GM21737 (cell line): Measurements from ENCODE around the gene ANKRD29.
A peak's percentile ranks its signal among the peaks of the same experiment; 100 is the strongest.
"Not testable (repeated sequence)": the region's sequence is repeated elsewhere in the genome, so short reads cannot be mapped to it uniquely, and the experiment has no call there.

Source experiments
- ATAC-seq: cut with Tn5 transposase; IDR thresholded peaks from one replicate; pipeline ENCODE4 v1.9.1; 2021; ENCODE audit warnings: mild to moderate bottlenecking, moderate library complexity; ENCODE audit not compliant: unreplicated experiment

Gene ANKRD29

GRCh38 chr18:23618862-23619387 is 43.8 kb downstream of the ANKRD29 start:
- peak; percentile 39 for ATAC-seq

GRCh38 chr18:23617412-23618014 is 45.2 kb downstream of the ANKRD29 start:
- peak; percentile 56 for ATAC-seq

GRCh38 chr18:23616258-23616657 is 46.5 kb downstream of the ANKRD29 start:
- no peak for ATAC-seq

GRCh38 chr18:23614891-23615290 is 47.8 kb downstream of the ANKRD29 start:
- ATAC-seq: no peak

GRCh38 chr18:23614413-23614812 is 48.3 kb downstream of the ANKRD29 start:
- no peak for ATAC-seq

GRCh38 chr18:23613091-23613475 is 49.6 kb downstream of the ANKRD29 start:
- not testable (repeated sequence) for ATAC-seq

GRCh38 chr18:23612434-23613090 is 50.1 kb downstream of the ANKRD29 start:
- no peak for ATAC-seq

- no peak for ATAC-seq
Measured at GRCh38 chr18:23609390-23610023, 53.2 kb downstream of the ANKRD29 start.

- no peak for ATAC-seq
Measured at GRCh38 chr18:23608211-23608610, 54.5 kb downstream of the ANKRD29 start.

- no peak for ATAC-seq
Measured at GRCh38 chr18:23605941-23606340, 56.8 kb downstream of the ANKRD29 start.

- no peak for ATAC-seq
Measured at GRCh38 chr18:23599809-23600208, 62.9 kb downstream of the ANKRD29 start.

- no peak for ATAC-seq
Measured at GRCh38 chr18:23596183-23596582, 66.5 kb downstream of the ANKRD29 start.

GRCh38 chr18:23595591-23595990 is 67.1 kb downstream of the ANKRD29 start:
- no peak for ATAC-seq

- ATAC-seq: no peak
Measured at GRCh38 chr18:23593720-23594119, 69.0 kb downstream of the ANKRD29 start.

- no peak for ATAC-seq
Measured at GRCh38 chr18:23592911-23593310, 69.8 kb downstream of the ANKRD29 start.

GRCh38 chr18:23591011-23591410 is 71.7 kb downstream of the ANKRD29 start:
- ATAC-seq: no peak

- no peak for ATAC-seq
Measured at GRCh38 chr18:23588836-23589560, 73.7 kb downstream of the ANKRD29 start.

- no peak for ATAC-seq
Measured at GRCh38 chr18:23587220-23587642, 75.5 kb downstream of the ANKRD29 start.

- ATAC-seq: peak; percentile 90
Measured at GRCh38 chr18:23586249-23587196, 76.2 kb downstream of the ANKRD29 start, which contains the start of gene NPC1. Gene NPC1 (minus strand): TSS chr18:23586506. CDS start chr18:23586343, 163 bp downstream.

GRCh38 chr18:23585897-23586248 is 76.8 kb downstream of the ANKRD29 start:
- ATAC-seq: peak; percentile 21
